Glutamatergic neuron (in vitro differentiated cells): ENCODE data around the gene WDR7. TPM values are rescaled to one million over a fixed set of nuclear protein-coding genes. Genes with fewer than 3 reads are reported as not detected.

Experiments used
- DNase-seq: peaks from one replicate; pipeline ENCODE4 v3.0.0; 2022
- H3K27ac Mint-ChIP-seq: one replicate; pipeline ENCODE4 v1.8.0; 2020; ENCODE audit warnings: mild to moderate bottlenecking, mixed read lengths, inconsistent platforms; ENCODE audit not compliant: unreplicated experiment
- H3K27me3 Mint-ChIP-seq: one replicate; pipeline ENCODE4 v1.8.0; 2020; ENCODE audit warnings: mild to moderate bottlenecking, moderate library complexity, mixed read lengths, inconsistent platforms; ENCODE audit not compliant: unreplicated experiment
- H3K36me3 Mint-ChIP-seq: one replicate; pipeline ENCODE4 v1.8.0; 2020; ENCODE audit warnings: mild to moderate bottlenecking, mixed read lengths, inconsistent platforms; ENCODE audit not compliant: unreplicated experiment
- H3K4me1 Mint-ChIP-seq: one replicate; pipeline ENCODE4 v1.8.0; 2020; ENCODE audit warnings: mild to moderate bottlenecking, low read depth, mixed read lengths, inconsistent platforms; ENCODE audit not compliant: unreplicated experiment
- H3K4me3 Mint-ChIP-seq: one replicate; pipeline ENCODE4 v1.8.0; 2020; ENCODE audit warnings: mild to moderate bottlenecking, mixed read lengths, inconsistent platforms; ENCODE audit not compliant: unreplicated experiment
- H3K9me3 Mint-ChIP-seq: one replicate; pipeline ENCODE4 v1.8.0; 2020; ENCODE audit warnings: mild to moderate bottlenecking, moderate library complexity, mixed read lengths, inconsistent platforms; ENCODE audit not compliant: unreplicated experiment
- total RNA-seq: library from RNA; stranded (reverse); fragmentation: NEBNext Ultra II Directional; extraction: Animal tissue kit (Norgen Biotek cat#: 25700); gene quantifications from one replicate; pipeline ENCODE4 v1.2.1, GENCODE V29; 2021; ENCODE audit not compliant: unreplicated experiment
- TF ChIP-seq, protein P1 (sequence below): fragments of 200-600 bp; sonication (generic); IDR thresholded peaks from one replicate; pipeline ENCODE4 v1.5.0; 2021; ENCODE audit not compliant: partially characterized antibody, unreplicated experiment

Gene WDR7
- total RNA-seq, 1 donor from 2014 or later: 41.8 TPM

GRCh38 chr18:56715121-56715520, 64.0 kb downstream of the WDR7 start:
- H3K4me3 Mint-ChIP-seq: no peak overlapping the region
- no peaks in the 10 kb centered on the region for H3K27me3 Mint-ChIP-seq
- peaks cover 19% of the 10 kb centered on the region for H3K4me1 Mint-ChIP-seq
- TF ChIP-seq, protein P1, sequence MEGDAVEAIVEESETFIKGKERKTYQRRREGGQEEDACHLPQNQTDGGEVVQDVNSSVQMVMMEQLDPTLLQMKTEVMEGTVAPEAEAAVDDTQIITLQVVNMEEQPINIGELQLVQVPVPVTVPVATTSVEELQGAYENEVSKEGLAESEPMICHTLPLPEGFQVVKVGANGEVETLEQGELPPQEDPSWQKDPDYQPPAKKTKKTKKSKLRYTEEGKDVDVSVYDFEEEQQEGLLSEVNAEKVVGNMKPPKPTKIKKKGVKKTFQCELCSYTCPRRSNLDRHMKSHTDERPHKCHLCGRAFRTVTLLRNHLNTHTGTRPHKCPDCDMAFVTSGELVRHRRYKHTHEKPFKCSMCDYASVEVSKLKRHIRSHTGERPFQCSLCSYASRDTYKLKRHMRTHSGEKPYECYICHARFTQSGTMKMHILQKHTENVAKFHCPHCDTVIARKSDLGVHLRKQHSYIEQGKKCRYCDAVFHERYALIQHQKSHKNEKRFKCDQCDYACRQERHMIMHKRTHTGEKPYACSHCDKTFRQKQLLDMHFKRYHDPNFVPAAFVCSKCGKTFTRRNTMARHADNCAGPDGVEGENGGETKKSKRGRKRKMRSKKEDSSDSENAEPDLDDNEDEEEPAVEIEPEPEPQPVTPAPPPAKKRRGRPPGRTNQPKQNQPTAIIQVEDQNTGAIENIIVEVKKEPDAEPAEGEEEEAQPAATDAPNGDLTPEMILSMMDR: no peak
- no peak for DNase-seq
- H3K36me3 Mint-ChIP-seq: no peaks in the 10 kb centered on the region
- H3K27ac Mint-ChIP-seq: no peak overlapping the region
- no peaks in the 10 kb centered on the region for H3K9me3 Mint-ChIP-seq

DNA sequence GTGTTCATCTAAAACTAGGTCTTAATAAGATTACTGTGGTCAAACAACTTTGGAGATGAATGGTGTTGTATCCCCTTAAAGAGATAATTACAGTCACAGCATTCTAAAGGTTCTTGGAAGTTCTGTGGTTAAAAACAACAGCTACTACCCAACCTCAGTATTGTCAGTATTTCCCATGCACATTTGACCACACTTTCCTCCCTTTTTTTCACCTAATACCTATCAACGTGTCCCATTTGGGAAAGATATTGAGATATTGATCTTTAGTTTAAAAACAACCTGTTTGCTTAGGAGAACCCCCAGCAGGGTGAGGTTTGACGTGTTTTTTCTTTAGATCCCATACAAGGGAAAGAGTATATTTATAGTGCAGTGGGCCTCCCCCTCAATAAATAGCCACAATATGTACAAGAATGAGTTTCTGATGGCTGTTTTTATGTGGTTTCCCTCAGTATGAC, 65.6 kb downstream of the WDR7 start:
- Mint-ChIP-seq H3K4me1 (peaks cover 17% of the 10 kb centered on the region), H3K4me3 (no peak overlapping the region), H3K36me3 (no peaks in the 10 kb centered on the region), H3K27ac (no peak overlapping the region), H3K9me3 (no peaks in the 10 kb centered on the region), H3K27me3 (no peaks in the 10 kb centered on the region)
- DNase-seq: no peak
- TF ChIP-seq, protein P1: no peak

GRCh38 chr18:56721031-56721430, 69.9 kb downstream of the WDR7 start:
- Mint-ChIP-seq H3K36me3 (no peaks in the 10 kb centered on the region), H3K27ac (no peak overlapping the region), H3K9me3 (no peaks in the 10 kb centered on the region), H3K4me1 (peaks cover 4% of the 10 kb centered on the region), H3K4me3 (no peak overlapping the region), H3K27me3 (no peaks in the 10 kb centered on the region)
- TF ChIP-seq, protein P1: no peak
- no peak for DNase-seq

GRCh38 chr18:56721491-56721890, 70.3 kb downstream of the WDR7 start:
- no peaks in the 10 kb centered on the region for H3K36me3 Mint-ChIP-seq
- no peaks in the 10 kb centered on the region for H3K9me3 Mint-ChIP-seq

GRCh38 chr18:56722518-56722917, 71.4 kb downstream of the WDR7 start:
- H3K9me3 Mint-ChIP-seq: no peaks in the 10 kb centered on the region
- no peaks in the 10 kb centered on the region for H3K36me3 Mint-ChIP-seq
- H3K4me3 Mint-ChIP-seq: no peak overlapping the region
- DNase-seq: no peak
- no peaks in the 10 kb centered on the region for H3K27me3 Mint-ChIP-seq
- TF ChIP-seq, protein P1: no peak
- no peak overlapping the region for H3K27ac Mint-ChIP-seq
- no peaks in the 10 kb centered on the region for H3K4me1 Mint-ChIP-seq

More at GRCh38 chr18:56721491-56721890, 70.3 kb downstream of the WDR7 start:
- Mint-ChIP-seq H3K27ac (no peak overlapping the region), H3K4me1 (peaks cover 4% of the 10 kb centered on the region), H3K27me3 (no peaks in the 10 kb centered on the region), H3K4me3 (no peak overlapping the region)
- DNase-seq: no peak
- TF ChIP-seq, protein P1: no peak
